NCI-H2081 (cell line): Measurements from ENCODE around the gene SCN1B.
A peak's percentile ranks its signal among the peaks of the same experiment; 100 is the strongest.

ENCODE experiments used
- DNase-seq, 2 experiments: peaks; one replicate each; lab custom pipeline; 2025; lab: John Stamatoyannopoulos, UW

The SCN1B gene

DNA sequence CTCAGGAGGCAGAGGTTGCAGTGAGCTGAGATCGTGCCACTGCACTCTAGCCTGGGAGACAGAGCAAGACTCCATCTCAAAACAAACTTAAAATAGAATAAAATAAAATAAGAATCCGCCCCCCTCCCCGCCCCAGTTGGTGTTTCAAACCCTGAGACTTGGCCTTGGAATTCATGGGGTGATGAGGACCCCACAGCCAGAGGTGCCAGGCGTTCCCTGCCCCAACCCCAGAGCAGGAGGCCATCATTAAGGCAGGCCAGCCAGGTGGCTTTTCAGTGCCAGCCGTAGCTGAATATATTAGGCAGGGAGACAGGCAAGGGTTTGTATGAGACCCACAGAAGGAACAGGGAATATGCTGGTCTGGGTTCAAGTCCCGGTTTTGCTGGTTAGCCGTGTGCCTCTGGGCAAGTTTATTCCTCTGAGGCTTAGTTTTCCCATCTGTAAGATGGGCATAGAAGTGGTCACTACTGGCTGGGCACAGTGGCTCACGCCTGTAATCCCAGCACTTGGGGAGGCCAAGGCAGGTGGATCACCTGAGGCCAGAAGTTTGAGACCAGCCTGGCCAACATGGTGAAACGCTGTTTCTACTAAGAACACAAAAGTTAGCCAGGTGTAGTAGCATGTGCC is 23.5 kb downstream of the SCN1B start:
- no peak for DNase-seq

DNA sequence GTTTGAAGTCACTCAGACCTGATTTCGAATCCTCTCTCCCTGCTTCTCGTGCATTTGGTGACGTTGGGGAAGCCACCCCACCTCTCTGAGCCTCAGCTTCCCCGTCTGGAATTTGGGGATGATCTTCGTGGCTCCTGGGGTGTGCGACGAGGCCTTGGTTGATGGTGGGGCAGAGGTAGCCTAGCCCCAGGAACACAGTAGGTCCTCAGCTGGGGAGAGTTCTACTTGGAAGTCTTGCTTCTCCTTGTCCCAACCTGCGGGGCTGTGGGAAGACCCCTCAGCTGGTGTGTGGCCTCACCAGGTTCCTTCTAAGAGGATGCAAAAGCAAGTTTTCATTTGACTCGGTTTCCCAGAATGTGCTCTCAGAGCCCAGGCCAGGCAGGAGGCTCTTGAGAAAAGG is 24.4 kb downstream of the SCN1B start:
- DNase-seq, result no peak

DNA sequence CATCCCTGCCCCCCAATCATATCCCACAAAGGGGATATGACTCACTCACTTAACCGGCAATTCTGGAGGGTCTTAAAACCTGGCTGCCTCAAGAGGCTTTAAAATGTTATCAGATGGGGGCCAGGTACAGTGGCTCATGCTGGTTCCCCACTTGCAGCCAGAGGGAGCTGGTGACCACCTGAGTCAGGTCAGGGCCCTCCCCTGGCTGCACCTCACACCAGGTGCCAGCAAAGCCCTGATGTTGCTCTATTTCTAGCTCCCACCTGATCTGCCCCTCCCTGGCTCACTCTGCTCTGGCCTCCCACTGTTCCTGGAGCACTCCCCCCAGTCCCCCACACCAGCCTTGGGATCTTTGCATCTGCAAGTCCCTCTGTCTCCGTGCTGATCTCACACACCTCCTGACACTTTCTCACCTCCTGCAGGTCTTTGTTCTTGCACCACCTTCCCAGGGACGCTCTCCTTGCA is 25.5 kb downstream of the SCN1B start:
- peak in 1 of 2 experiments; percentile 15 for DNase-seq

DNA sequence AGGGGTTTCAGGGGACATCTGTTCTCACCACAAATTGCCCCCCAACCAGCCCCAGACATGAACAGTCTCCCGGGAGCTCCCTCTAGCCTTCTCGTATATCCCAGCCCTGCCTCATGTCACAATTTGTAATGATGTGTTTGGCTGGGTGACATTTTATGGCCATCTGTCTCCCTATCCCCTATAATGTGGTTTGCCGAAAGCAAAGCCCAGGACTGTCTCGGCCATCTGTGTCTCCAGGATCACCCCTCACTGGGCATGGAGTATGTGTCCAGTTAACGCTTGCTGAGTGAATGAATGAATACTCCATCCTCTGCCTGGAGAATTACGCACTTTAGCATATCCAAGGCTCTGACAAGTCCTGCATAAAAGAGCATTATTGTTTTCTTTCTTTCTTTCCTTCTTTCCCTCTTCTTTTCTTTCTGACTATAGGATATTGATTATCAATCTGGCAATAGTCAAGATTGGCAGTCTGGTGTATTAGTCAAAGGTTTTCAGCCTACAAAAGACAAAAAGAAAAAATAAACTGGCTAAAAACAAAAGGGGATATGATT is 26.3 kb downstream of the SCN1B start:
- no peak for DNase-seq

DNA sequence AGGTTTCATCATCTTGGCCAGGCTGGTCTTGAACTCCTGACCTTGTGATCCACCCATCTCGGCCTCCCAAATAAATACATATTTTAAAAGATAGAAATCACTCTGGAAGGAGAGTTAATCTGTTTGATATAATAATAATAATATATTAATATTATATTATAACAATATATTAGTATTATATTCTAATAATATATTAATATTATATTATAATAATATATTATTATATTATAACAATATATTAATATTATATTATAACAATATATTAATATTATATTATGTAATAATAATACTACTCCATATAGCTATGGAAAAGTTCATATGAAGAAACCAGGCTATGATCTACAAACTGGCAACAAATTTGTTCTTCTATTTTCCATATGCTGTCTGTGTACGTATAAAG is 28.1 kb downstream of the SCN1B start:
- DNase-seq, result no peak

DNA sequence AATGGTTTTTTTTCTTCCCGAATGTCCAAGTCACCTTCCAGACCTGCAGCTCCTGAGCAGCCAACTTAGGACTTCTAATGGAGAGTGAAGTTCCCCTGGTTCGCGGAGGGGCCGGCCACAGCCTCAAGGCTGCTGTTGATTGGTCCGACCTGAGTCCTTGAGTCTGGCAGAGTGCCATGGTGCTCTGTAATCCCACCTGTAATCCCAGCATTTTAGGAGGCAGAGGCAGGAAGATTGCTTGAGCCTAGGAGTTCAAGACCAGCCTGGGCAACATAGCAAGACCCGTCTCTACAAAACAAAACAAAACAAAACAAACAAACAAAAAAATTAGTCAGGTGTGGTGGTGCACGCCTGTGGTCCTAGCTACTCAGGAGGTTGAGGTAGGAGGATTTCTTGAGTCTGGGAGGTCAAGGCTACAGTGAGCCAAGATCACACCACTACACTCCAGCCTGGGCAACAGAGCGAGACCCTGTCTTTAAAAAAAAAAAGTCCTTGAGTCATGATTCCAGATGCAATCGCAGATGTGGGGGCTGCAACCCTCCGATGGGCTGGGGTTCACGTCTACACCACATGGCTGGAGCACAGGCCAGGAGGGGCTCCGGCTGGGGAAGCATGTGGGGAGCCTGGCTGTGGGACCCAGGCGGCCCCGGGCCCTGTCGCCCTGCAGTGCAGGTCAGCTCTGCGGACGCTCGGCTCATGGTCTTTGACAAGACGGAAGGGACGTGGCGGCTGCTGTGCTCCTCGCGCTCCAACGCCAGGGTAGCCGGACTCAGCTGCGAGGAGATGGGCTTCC is 28.9 kb downstream of the SCN1B start:
- no peak for DNase-seq

DNA sequence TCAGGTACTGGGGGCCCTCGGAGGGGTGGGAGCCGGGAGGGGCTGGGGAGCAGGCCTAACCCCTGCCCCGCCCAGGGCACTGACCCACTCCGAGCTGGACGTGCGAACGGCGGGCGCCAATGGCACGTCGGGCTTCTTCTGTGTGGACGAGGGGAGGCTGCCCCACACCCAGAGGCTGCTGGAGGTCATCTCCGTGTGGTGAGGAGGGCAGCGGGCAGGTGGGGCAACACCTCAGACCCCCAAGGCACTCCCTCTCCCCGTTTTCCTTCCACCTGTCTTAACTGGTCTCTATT is 29.5 kb downstream of the SCN1B start:
- no peak for DNase-seq

DNA sequence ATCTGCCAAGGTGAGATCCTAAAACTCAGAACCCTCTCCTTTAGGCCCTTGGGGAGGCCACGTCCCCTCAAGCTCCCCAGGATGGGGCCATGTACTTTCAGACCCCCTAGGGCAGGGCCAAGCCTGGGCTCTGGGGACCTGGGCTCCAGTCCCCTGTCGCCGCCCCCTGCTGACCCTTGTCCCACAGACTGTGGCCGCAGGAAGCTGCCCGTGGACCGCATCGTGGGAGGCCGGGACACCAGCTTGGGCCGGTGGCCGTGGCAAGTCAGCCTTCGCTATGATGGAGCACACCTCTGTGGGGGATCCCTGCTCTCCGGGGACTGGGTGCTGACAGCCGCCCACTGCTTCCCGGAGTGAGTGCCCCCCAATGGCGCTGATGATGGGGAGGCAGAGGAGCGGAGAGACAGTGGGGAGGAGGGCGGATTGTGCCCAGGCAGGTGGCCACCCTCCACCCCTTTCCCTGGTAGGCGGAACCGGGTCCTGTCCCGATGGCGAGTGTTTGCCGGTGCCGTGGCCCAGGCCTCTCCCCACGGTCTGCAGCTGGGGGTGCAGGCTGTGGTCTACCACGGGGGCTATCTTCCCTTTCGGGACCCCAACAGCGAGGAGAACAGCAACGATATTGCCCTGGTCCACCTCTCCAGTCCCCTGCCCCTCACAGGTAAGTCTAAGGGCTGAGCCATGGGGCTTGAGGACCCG is 30.0 kb downstream of the SCN1B start:
- no peak for DNase-seq

DNA sequence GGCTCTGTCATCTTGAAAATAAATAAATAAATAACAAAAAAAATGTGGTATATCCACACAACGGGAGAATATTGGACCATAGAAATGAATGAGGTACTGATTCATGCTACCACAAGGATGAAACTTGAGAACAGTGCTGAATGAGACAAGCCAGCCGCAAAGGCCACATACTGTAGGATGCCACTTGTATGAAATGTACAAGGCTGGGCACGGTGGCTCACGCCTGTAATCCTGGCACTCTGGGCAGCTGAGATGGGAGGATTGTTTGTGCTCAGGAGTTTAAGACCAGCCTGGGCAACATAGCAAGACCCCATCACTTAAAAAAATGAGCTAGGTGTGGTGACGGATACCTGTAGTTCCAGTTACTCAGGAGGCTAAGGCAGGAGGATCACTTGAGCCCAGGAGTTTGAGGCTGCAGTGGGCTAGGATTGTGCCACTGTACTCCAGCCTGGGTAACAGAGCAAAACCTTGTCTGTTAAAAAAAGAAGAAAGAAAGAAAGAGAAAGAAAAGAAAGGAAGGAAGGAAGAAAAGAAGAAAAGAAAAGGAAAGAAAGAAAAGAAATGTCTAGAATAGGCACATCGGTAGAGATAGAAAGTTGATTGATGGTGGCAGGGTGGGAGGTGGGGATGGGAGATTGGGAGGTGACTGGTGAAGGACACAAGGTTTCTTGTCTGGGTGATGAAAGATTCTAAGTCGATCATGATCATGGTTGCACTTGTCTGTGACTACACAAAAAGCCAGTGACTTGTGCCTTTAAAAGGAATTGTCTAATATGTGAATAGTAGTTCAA is 31.5 kb downstream of the SCN1B start:
- DNase-seq, result no peak

DNA sequence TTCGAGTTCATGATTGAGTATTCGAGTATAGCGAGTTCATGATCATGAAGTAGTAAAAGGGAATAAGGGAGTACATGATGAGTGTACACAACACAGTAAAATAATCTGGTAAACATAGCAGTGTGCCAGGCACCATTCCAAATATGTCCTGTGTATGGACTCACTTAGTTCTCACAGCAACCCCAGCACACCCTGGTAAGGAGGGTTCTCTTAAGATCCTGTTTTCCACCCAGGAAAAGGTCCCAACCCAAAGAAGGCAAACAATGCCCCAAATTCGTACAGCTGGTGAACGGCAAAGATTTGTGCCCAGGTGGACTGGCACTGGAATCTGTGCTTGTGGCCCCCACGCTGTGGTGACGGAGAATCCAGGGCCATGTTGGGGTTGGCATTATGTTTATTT is 32.7 kb downstream of the SCN1B start:
- DNase-seq, result no peak

DNA sequence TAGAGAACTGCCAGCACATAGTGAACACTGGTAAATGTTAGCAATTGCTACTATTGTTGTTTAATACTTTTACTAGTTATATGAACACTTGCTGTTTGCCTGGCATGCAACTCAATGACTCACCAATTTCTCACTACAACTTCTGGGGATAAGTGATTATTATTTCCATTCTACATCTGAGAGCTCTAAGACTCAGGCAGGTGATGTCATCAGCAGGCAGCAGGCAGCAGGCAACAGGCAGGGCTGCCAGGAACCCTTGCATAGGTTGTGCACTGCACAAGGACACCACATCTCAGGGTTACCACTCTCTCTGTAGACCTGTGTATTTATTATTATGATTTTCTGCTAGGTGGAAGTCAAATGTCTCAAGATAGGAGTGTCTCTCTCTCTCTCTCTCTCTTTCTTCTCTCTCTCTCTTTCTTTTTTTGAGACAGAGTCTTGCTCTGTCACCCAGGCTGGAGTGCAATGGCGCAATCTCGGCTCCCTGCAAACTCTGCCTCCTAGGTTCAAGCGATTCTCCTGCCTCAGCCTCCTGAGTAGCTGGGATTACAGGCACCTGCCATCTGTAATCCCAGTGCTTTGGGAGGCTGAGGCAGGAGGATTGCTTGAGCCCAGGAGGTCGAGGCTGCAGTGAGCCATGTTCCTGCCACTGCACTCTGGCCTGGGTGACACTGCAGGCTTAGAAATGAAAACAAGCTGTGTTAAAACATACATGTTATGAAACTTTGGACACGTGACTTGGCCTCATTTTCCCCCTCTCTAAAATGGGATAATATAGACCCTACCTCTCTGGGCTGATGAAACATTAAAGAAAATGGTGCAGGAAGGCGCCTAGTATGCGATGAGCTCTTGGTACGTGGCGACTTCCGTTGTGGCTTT is 33.9 kb downstream of the SCN1B start:
- DNase-seq, result no peak

DNA sequence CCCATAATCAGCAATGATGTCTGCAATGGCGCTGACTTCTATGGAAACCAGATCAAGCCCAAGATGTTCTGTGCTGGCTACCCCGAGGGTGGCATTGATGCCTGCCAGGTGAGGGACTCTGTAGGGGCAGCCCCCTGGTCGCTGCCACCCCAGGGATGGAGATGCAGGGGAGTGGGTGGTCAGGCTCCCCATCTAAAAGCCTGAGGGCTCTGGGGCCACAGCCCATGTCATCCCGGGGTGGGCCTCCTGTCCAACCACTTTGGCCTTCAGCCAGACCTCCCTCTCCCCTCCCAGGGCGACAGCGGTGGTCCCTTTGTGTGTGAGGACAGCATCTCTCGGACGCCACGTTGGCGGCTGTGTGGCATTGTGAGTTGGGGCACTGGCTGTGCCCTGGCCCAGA is 35.3 kb downstream of the SCN1B start:
- DNase-seq, result no peak

DNA sequence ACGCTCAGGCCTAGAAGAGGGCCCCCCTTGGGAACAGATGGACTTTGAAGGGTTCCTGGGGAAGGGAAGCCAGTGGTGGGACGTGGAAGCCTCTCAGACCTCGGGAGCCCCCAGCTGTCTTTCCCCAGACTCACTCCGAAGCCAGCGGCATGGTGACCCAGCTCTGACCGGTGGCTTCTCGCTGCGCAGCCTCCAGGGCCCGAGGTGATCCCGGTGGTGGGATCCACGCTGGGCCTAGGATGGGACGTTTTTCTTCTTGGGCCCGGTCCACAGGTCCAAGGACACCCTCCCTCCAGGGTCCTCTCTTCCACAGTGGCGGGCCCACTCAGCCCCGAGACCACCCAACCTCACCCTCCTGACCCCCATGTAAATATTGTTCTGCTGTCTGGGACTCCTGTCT is 35.9 kb downstream of the SCN1B start:
- DNase-seq, result no peak

DNA sequence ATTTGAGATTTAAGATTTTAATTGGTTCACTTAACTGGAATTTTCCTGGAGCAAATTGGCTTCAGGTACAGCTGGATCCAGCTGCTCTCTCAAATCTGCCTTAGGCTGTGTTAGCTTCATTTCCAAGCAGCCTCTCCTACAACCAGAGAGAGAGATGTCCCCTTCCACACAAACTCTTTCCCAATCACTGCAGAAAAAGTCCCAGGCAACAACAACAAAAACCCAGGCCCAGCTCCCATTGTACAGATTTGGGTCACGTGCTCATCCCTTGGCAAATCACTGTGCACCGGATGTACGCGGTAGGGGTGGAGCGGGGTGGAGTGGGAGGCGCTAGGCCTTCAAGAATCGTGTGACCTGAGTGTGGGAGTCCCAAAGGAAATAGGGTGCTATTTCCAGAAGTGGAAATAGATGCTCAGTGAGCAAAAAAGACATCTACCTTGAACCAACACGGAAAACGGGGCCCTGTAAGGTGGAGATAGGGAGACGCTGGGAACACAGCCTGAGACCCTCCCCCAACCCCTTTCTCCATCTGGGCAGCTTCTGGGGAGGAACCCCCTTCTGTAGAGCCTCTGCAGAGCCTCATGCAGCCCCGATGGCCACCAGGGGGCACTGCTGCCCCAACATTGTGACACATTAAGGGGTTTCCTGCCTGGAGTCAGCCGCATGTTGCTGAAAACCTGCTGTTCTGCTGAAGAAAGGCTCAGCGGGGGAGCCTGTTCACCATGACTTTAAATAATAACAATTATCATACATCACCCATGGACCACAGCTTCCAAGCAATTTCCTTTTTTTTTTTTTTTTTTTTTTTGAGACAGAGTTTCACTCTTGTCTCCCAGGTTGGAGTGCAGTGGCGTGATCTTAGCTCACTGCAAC is 36.7 kb downstream of the SCN1B start:
- DNase-seq, result peak; percentile 73 to 80

DNA sequence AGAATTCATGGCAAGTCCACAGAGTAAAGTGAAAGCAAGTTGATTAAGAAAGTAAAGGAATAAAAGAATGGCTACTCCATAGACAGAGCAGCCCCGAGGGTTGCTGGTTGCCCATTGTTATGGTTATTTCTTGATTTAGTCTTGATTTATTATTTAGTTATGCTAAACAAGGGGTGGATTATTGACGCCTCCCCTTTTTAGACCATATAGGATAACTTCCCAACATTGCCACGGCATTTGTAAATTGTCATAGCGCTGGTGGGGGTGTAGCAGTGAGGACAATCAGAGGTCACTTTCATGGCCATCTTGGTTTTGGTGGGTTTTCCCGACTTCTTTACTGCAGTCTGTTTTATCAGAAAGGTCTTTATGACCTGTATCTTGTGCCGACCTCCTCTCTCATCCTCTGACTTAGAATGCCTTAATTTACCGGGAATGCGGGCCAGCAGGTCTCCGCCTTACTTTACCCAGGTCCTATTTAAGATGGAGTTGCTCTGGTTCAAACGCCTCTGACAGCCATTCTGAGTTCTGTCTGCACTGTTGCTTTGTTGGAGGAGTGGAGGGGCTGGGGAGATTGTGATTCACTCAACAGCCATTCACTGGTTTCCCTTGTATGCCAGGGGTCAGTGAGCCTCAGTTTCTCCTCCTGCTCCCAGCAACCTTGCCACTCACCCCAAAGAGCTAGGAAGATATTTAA is 38.8 kb downstream of the SCN1B start:
- DNase-seq, result no peak

DNA sequence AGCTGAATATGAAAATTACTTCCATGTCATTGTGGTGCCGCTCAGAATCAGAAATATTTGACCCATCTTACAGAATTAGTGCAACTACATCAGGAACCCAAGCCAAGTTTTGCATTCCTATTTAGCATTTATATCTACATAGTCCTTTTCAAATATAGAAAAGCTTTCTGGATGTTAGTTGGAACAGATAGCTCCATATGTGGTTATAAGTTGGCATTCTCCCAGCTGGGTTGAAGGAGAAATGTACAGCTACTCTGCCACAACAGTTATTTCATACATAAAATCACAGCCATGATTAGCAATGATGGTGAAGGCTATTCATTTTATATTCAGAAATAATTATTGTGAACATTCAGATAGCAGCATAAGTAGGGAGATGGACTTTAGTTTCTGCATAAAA is 39.4 kb downstream of the SCN1B start:
- DNase-seq, result no peak

DNA sequence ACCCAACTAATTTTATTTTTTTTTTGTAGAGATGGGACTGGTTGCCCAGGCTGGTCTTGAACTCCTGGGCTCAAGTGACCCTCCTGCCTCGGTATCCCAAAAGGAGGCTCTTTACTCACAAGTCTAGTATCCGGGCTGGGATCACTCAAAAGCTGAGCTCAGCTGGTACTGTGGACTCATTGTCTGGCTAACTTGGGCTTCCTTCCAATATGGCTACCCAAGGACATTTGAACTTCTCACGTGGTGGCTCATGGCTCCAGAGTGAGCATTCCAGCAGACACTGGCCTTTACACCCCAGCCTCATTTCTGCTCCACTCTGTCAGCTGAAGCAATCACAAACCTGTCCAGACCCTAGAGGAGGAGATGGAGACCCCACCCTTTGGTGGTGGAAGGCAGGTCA is 40.2 kb downstream of the SCN1B start:
- no peak for DNase-seq

DNA sequence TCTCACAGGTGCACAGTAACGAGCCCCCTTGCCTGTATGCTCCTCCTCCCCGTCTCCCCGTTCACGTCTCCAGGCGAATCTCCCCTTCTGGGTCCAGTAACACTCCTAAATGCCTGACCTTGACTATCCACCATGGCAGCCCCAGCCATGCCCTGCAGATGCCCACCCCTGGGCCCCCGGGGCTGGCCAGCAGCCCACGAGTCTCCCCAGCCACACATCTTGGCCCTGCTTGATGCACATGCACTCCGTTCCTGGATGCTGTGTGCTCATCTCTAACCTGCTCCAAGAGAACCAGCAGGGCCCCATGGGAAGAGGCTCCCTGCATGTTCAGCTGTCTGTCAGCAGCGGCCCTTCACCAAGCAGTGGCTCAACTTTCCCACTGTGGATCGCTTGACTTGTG is 43.2 kb downstream of the SCN1B start:
- no peak for DNase-seq

DNA sequence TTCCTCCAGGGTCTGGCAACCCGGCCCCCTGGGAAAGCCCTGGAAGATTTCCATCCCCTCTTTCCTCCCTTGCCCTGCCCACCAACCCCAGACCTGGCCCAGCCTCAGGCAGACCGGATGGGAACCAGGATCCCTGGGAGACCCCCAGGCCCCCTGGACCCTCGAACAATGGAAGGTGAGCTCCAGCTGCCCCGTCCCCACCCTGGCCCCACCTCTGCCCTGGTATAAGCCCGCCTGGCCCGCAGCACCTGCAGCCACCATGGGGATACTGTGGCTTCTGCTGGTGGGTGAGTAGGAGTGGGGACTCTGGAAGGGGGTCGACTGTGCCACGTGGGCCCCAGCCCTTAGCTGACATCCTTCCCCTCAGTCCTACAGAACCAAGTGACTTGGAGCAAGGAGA is 43.7 kb downstream of the SCN1B start:
- DNase-seq, result no peak
